Middle frontal gyrus (tissue), 1 donor: ENCODE results near the gene CRTC3.
"Not testable (repeated sequence)": the region's sequence is repeated elsewhere in the genome, so short reads cannot be mapped to it uniquely, and the experiment has no call there.

ENCODE experiments used
- DNase-seq: peaks from one replicate; pipeline ENCODE4 v3.0.0-alpha.2; 2015; ENCODE audit warnings: low spot score; ENCODE audit errors: extremely low spot score

CRTC3 gene

DNA sequence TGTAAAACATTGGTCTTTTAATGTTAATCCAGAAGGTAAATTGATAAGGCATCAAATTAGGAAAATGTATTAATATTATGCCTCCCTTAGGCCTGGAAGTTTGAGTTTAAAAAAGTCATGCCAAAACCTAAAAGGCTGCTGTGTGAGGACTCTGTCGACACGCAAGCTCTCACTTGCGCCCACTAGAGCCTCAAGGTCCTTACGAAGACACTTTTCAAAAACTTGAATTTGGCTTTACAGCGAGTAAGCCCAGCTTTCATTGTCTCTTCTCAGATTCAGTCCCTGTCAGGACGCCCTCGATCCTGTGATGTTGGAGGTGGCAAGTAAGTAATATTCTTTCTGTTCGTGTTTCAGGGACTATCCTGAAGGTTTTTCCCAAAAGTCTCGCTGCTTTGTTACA is 89.7 kb downstream of the CRTC3 start:
- DNase-seq, result no peak

DNA sequence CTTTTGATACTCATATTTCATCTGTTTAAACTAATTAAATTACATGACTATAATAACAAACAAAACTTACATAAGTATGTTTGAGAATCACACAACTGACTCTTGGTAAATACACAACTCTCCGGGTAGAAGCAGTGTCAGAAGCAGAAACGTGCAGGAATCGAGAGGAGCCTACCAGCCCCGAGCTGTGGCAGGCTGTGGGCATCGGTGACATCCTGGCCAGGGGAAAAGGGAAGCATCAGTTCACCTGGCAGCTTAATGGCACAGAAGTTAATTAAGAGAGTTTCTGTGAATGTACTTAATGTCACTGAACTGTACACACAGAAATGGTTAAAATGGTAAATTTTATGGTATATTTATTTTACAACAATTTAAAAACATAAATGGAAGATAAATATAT is 90.2 kb downstream of the CRTC3 start:
- DNase-seq, result no peak

DNA sequence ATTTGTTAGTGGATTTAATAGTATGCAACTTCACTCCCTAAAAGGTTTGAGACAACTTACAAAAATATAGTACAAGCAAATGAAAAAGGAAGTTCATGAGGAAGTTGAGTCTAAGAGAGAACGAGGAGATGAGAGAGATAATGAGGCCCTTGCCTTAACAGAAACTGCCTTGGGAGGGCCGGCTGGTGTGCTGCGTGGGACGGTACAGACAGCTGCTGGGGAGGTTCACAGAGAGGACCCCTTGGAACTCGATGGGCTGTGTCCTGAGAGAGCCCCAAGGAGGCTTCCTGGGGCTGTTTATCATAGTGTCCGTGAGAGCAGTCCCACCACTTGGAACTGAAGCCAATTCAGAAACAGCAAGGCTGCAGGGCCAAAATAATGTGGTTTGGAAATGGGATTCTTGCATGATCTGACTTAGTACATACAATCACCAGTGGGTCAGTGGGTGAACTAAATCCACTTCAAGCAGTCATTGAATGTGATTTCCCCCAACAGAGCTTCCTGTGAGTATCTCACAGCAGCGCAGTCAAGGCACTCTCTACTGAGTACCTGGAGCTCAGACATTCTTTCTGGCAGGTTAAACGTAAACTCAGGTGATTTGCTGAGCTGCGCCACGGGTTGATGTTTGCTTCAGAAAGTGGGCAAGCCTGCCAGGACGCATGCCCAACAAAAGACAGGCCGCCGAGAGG is 90.8 kb downstream of the CRTC3 start:
- DNase-seq, result no peak

DNA sequence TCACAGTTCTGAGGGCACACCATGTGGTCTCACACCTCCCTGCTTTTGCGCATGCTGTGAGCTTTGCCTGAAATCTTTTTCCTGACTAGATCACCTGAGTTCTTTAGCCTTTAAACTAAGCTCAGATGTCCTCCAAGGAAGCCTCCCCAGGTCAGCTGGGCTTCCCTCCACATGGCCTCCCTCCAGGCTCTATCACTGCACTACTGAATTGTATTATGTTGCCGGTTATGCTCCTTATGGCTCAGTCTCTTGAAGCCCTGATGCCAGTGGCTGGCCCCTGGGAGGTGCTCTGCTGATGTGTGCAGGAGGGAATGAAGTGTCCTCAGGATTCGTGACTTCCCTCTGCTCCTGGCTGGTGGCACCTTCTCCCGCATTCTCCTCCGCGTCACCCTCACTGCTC is 94.1 kb downstream of the CRTC3 start:
- no peak for DNase-seq

DNA sequence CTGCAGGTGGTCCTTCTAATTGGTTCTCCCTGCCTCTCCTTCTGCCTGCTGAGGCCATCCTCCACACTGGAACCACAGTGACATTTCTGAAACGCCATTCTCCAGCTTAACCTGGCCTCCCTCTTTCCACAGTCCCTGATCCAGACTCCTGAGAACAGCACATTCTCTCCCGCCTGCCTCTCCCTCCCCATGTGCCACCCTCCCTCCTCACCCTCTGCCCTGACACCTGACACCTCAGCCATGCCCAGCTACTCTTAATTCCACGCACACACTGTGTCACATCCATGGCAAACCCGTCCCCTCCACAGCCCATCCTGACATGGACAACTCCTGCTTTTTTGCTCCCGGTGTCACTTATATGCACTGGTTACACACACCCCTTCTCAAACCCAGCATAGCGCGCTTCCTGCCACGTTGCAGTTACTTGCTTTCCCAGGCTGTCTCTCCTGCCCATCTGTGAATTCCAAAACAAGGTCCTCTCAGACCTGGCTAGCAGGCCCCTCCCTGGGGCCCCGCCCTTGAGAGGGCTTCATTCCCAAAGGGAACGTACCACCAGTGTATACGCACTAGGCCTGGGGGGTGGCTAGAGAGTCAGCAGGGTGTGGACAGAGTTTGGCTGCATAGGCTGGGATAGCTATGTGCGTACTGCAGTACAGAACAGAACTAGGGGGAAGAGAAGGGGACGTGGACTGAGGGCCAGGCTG is 94.7 kb downstream of the CRTC3 start:
- DNase-seq, result no peak

DNA sequence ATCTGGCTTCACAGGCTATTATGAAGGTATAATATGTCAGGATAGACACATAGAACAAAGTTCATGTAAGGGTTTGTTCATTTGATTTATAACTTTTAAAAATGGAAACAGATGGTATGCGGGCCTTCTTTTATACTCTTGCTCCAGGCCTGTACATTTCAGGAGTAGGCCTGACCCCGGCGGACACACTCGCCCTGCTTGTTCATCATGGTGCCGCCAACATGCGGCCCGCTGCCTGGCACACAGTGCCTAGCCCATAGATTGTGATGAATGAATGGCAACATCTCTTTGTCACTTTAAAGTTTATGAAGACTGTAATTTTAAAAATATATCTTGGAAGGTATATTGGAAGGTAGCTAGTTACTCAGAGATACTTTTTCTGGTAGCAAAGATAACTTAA is 95.3 kb downstream of the CRTC3 start:
- no peak for DNase-seq

DNA sequence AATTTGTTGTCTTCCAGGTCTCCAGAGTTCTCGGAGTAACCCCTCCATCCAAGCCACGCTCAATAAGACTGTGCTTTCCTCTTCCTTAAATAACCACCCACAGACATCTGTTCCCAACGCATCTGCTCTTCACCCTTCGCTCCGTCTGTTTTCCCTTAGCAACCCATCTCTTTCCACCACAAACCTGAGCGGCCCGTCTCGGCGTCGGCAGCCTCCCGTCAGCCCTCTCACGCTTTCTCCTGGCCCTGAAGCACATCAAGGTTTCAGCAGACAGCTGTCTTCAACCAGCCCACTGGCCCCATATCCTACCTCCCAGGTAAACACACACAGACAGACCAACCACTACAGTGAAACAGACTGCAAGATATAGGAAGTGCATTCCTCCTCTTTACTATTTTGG is 99.5 kb downstream of the CRTC3 start:
- DNase-seq, result no peak

DNA sequence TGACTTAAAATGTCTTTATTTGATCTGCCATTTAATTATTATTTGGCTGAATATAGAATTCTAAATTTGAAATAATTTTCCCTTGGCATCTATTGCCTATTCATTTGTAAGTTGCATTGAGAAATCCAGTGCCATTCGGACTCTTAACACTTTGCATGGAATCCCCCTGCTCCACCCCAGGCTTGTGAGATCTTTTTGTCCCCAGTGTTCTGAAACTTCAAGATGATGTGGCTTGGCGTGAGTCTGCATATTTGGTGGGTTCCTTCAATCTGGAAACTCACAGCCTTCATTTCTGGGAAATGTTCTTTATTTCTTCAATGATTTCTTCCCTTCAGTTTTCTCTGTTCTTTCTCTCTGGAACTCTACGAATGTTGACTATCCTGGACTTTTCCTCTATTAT is 103.6 kb downstream of the CRTC3 start:
- no peak for DNase-seq

DNA sequence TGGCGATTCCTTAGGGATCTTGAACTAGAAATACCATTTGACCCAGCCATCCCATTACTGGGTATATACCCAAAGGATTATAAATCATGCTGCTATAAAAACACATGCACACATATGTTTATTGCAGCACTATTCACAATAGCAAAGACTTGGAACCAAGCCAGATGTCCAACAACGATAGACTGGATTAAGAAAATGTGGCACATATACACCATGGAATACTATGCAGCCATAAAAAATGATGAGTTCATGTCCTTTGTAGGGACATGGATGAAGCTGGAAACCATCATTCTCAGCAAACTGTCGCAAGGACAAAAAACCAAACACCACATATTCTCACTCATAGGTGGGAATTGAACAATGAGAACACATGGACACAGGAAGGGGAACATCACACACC is 107.3 kb downstream of the CRTC3 start:
- DNase-seq, result not testable (repeated sequence)

DNA sequence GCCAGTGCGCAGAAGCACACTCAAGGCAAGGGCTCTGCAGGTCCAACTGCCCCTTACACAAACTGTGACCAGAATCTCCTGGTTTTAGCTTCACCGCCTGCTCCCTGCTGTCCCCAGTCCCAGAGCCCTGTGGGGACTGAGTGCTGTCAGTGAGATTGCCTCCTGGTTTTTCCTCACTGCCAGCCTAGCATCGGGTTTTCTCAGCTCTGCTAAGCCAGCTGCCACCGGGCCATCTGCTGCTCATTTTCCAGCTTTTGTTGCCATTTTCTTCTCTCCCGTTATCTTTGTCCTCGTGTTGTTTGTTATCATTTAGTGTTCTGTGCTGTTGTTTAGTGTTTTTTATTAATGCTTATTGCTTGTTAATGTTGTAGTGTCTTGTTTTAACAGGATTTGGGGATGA is 108.0 kb downstream of the CRTC3 start:
- no peak for DNase-seq

DNA sequence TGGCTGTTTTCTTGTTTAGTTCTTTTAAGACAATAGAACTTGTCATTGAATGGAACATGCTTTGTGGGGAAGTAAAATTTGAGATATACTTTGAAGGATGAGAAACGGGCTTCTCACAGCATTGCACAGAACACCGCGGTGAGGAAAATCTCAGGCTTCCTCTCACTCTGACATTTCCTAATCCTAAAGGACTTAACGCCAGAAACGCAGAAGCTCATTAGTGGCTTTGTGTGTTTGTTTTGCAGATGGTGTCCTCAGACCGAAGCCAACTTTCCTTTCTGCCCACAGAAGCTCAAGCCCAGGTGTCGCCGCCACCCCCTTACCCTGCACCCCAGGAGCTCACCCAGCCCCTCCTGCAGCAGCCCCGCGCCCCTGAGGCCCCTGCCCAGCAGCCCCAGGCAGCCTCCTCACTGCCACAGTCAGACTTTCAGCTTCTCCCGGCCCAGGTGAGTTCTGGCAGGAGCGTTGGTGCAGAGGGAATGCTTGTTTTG is 108.5 kb downstream of the CRTC3 start:
- DNase-seq, result no peak

DNA sequence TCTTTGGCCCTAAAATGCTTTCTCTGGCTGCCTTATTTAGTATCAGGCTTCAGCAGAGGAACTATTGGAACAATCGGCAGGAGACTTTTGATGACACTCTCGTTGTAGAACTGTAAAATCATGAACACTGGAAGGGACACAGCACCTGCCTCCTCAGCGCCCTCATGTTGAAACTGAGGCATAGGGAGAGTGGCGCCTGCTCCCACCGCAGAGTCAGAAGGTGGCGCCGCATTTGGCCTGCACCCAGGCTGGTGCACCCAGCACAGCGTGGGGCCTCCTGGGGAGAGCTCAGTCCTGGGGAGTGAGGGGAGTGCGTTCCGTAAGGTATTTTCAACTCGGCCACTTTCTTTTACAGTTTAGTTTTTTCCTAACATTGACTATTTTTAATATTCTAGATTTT is 109.2 kb downstream of the CRTC3 start:
- no peak for DNase-seq

DNA sequence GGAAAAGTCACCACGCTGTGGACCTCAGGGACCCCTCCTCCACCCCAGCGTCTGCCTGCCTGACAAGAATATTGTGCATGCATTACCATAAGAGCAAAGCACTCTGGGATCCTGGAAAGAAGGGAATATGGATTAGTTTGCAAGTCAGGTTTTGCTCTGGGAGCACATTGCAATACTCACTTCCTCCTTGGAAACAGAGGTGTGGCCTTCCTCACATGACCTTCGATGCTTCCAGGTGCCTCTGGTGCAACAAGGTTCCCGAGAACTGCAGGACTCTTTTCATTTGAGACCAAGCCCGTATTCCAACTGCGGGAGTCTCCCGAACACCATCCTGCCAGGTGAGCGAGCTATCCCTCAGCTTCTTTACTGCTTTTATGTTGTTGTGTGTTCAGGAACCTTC is 111.1 kb downstream of the CRTC3 start:
- DNase-seq, result no peak

DNA sequence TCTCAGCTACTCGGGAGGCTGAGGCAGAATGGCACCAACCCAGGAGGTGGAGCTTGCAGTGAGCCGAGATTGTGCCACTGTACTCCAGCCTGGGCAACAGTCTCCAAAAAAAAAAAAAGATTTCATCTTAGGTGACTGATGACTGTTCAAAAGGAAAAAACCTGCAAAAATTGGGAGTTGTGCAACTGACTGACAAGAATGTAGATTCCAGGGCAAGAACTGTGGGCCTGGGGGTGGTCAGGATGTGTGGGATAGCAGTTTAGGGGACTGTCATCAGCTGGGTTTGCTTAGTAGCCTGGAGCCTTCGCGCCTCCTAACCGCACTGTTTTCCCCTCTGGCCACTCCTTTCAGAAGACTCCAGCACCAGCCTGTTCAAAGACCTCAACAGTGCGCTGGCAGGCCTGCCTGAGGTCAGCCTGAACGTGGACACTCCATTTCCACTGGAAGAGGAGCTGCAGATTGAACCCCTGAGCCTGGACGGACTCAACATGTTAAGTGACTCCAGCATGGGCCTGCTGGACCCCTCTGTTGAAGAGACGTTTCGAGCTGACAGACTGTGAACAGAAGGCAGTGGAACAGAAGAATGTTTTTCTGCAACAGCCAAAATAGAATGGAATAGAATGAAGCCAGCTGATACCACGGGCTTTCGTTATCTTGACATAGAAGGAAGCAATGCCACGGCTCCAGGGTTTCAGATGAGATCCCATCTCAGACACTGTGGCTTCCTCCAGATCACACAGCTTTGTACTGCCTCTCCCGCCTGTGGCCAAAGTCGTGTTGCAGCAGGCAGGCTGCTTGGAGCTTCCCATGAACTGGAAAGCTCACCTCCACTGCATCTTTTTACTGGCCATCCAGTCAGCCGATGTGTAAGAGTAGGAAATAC is 112.1 kb downstream of the CRTC3 start:
- DNase-seq, result no peak

DNA sequence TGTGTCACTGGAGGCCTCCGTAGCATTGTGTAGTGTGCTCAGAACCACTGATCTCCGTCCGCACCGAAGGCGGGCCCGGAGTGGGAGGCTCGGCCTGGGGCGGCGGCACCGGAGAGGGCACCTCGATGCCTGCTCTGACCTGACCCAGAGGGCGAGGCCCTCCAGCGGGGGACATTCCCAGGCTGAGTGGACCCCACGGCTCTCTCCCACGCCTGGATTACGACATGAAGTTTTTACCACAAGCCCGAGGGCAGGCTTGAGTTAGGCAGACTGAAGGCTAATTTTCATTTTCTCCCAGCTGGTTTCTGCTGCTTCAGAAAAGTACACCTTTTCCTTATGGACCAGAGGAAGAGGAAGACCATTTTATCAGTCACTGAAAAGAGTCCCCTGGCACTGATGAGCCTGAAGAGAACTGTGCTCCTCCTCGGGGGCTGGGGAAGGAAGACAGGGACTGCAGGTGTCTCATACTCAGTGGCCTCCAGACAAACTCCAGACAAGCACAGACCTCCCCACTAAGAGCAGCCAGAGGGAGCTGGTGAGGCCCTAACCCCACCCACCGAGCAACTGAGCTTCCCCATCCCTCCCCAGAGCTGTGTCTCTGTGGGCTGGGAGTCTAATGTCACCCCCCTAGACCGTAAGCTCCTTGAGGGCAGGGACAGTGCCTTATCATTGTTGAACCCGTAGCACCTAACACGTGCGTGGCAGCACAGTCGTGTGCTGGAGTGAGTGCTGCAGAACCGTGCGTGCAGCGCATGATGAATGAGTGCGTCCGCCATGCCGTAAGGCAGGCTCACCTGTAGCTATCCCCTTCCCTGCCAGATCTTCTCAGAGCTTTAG is 113.0 kb downstream of the CRTC3 start:
- no peak for DNase-seq

DNA sequence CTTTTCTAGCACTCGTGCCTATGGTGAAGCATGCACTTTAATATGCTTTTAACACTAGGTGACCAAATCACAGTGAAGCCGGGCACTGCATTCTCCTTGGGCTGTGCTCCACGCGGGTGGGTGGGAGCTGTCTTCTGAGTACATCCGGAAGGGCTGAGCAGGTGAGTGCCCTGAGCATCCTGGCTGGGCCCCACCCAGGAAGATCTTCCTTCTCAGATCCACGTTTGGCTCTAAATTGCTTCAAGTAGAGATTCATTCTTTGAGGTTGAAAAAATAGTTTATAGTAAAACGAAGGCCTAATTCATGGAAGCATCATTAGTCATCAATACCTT is 113.5 kb downstream of the CRTC3 start:
- DNase-seq, result no peak

DNA sequence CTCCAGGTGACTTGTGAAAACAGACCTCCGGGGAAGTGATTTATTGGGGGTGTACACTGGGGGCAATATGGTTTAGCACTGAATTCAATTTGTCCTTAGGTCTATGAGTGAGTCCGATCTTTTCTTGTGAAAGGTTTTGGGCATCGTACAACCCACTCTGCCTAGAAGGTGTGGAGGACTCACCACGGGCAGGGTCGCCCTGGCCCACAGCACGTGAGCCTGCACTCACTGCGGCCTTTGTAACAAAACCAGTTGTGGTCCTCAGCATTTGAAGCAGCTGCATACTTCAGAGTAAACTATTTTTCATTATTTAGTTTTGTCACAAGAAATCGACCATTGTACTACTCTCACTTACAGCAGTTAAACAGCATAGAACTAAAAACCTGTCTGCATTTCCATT is 114.8 kb downstream of the CRTC3 start:
- DNase-seq, result no peak

DNA sequence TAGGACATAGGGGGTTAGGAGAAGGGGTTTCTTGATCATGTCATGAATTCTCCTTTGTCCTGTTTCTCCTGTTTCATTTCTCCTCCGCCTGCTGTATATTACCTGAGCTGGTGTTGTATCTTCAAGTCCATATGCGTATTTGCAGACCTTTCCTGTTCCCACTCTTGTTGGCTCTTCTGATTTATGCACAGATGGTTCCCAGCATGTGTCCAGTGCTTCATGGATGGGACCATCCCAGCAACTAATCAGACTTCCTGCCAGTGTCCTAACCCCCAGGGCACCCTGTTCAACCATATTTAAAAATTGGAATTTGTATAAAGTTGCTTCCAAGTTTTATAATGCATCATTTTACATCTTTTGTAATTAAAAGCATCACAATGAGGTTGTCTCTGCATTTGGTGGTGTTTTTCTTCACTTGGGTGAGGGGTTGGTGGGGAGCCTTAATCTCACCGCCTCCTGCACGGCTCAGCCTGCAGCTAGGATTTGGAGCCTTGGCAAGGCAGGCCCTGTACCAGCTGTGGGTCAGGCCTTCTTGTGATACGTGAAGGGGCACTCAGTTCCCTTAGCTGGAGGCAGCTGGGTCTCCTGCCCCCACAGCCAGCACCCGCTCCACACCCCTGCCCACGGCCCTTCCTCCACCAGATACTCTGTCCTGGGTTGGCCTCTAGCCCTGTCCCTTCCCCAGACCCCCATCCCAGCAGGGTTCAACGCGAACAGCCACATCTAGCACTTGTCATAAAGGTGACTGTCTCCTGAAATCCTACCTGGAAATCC is 115.4 kb downstream of the CRTC3 start:
- no peak for DNase-seq

DNA sequence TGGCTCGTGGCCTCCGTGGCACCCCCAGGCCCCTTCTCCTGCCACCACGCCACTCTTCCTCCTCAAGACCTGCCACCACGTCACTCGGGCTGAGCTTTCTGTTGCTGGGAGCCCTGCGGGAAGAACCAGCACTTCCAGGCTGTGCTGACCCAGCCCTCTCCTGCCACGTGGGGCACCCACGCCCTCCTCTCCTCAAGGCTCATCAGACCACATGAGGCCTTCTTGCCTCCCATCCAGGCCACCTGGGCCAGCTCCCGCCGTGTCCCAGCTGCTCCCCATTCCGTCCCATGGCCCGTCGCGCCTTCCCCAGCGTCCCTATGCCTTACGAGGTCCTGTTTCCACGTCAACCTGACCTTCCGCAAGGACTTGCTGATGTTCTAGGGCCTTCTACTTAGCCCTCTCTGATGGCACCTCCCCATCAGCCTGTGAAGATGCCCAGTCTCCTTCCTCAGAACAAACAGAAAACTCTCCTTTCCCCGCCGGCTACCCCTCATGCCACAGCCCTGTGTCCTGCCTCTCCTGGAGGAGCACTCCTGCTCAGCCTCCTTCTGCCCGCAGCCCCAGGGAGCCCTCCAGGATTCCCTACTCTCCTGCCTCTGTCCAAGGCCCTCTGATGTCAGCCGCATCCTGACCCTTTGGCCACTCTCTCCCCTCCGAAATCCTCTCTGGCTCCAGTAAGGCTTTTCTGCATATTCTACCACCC is 116.3 kb downstream of the CRTC3 start:
- no peak for DNase-seq
